ENCODE results near the gene ARMH3.

Gene ARMH3

GRCh38 chr10:101818872-101819633 lies 236.9 kb downstream of the ARMH3 start:
- Histone ChIP-seq H3K9me3 (replicated peaks; ENCODE audit: insufficient read depth, low read length) (no peaks in the 10 kb centered on the region), H2AFZ (ENCODE audit: low read length) (peak overlapping the region; percentile 77), H3F3A (ENCODE audit: insufficient read depth, low read length) (peaks cover 11% of the 10 kb centered on the region), H3K9ac (ENCODE audit: low read length) (peak overlapping the region; percentile 57), H4K20me1 (ENCODE audit: insufficient read depth, low read length) (peaks cover 29% of the 10 kb centered on the region), H3K4me1 (ENCODE audit: low read length) (peaks cover 15% of the 10 kb centered on the region), H3K27ac (ENCODE audit: low read length) (peak overlapping the region; percentile 80; the same call in 1 of the 2 replicates), H3K79me2 (ENCODE audit: low read length) (peaks cover 57% of the 10 kb centered on the region), H3K4me2 (ENCODE audit: low read depth, low read length) (peak overlapping the region; percentile 91), H3K27me3 (replicated peaks; ENCODE audit: insufficient read depth, low read length) (no peaks in the 10 kb centered on the region), H3K9me2 (replicated peaks; ENCODE audit: insufficient read depth, low read length) (no peaks in the 10 kb centered on the region), H3K4me3 (ENCODE audit: low read length) (peak overlapping the region; percentile 60), H3K36me3 (replicated peaks; ENCODE audit: insufficient read depth, low read length) (no peaks in the 10 kb centered on the region)
- TF ChIP-seq EZH2phosphoT487 (IDR thresholded peaks at IDR 0.05; ENCODE audit: low read length), result no peak
- TF ChIP-seq CTCF (IDR thresholded peaks at IDR 0.05; ENCODE audit: low read length), result no peak
- no peak for TF ChIP-seq EZH2 (optimal IDR thresholded peaks at IDR 0.05; ENCODE audit: low read depth, low read length)
- peak; percentile 74 for DNase-seq

- Histone ChIP-seq H3K4me2 (ENCODE audit: low read depth, low read length) (peak within 1 kb of the TSS; percentile 92), H3F3A (ENCODE audit: insufficient read depth, low read length) (peaks cover 11% of the 10 kb centered on the region), H3K4me3 (ENCODE audit: low read length) (peak within 1 kb of the TSS; percentile 82), H3K36me3 (replicated peaks; ENCODE audit: insufficient read depth, low read length) (no peaks in the 10 kb centered on the region; the same call in 1 of the 2 replicates), H3K9ac (ENCODE audit: low read length) (peak within 1 kb of the TSS; percentile 96), H3K9me2 (replicated peaks; ENCODE audit: insufficient read depth, low read length) (no peaks in the 10 kb centered on the region), H4K20me1 (ENCODE audit: insufficient read depth, low read length) (peaks cover 37% of the 10 kb centered on the region), H3K9me3 (replicated peaks; ENCODE audit: insufficient read depth, low read length) (no peaks in the 10 kb centered on the region), H2AFZ (ENCODE audit: low read length) (peak within 1 kb of the TSS; percentile 77), H3K79me2 (ENCODE audit: low read length) (peaks cover 65% of the 10 kb centered on the region), H3K4me1 (ENCODE audit: low read length) (peaks cover 17% of the 10 kb centered on the region), H3K27ac (ENCODE audit: low read length) (peak within 1 kb of the TSS; percentile 80), H3K27me3 (replicated peaks; ENCODE audit: insufficient read depth, low read length) (no peaks in the 10 kb centered on the region)
- TF ChIP-seq EZH2phosphoT487 (IDR thresholded peaks at IDR 0.05; ENCODE audit: low read length) (no peak), CTCF (IDR thresholded peaks at IDR 0.05; ENCODE audit: low read length) (no peak), EZH2 (optimal IDR thresholded peaks at IDR 0.05; ENCODE audit: low read depth, low read length) (no peak)
- DNase-seq, result peak; percentile 99
Observed at GRCh38 chr10:101818119-101818871, 237.7 kb downstream of the ARMH3 start, which contains the start of gene OGA. Gene OGA (minus strand): TSS chr10:101818444. CDS start chr10:101818022, 422 bp downstream.

GRCh38 chr10:101817337-101818118 lies 238.4 kb downstream of the ARMH3 start:
- Histone ChIP-seq H3K9me3 (replicated peaks; ENCODE audit: insufficient read depth, low read length) (no peaks in the 10 kb centered on the region), H3K4me3 (ENCODE audit: low read length) (peak overlapping the region; percentile 82), H3K27ac (ENCODE audit: low read length) (peak overlapping the region; percentile 80), H3F3A (ENCODE audit: insufficient read depth, low read length) (peaks cover 11% of the 10 kb centered on the region), H3K4me1 (ENCODE audit: low read length) (peaks cover 17% of the 10 kb centered on the region), H3K79me2 (ENCODE audit: low read length) (peaks cover 72% of the 10 kb centered on the region), H2AFZ (ENCODE audit: low read length) (no peak overlapping the region), H3K27me3 (replicated peaks; ENCODE audit: insufficient read depth, low read length) (no peaks in the 10 kb centered on the region), H3K9ac (ENCODE audit: low read length) (peak overlapping the region; percentile 96), H3K9me2 (replicated peaks; ENCODE audit: insufficient read depth, low read length) (no peaks in the 10 kb centered on the region), H3K36me3 (replicated peaks; ENCODE audit: insufficient read depth, low read length) (peaks cover 3% of the 10 kb centered on the region; the same call in 1 of the 2 replicates), H4K20me1 (ENCODE audit: insufficient read depth, low read length) (peaks cover 45% of the 10 kb centered on the region), H3K4me2 (ENCODE audit: low read depth, low read length) (peak overlapping the region; percentile 92)
- peak; percentile 44 for DNase-seq
- no peak for TF ChIP-seq EZH2phosphoT487 (IDR thresholded peaks at IDR 0.05; ENCODE audit: low read length)
- TF ChIP-seq CTCF (IDR thresholded peaks at IDR 0.05; ENCODE audit: low read length), result no peak
